A204.1 (cell line): ENCODE data around the gene CDK11B.
"Not testable (repeated sequence)": the region's sequence is repeated elsewhere in the genome, so short reads cannot be mapped to it uniquely, and the experiment has no call there.

ENCODE experiments used
- FAIRE-seq: peaks from 2 replicates; lab custom pipeline; 2012; peaks lifted over from hg19 to GRCh38; lab: Jason Lieb, UNC

CDK11B gene

GRCh38 chr1:1599030-1599934 lies 59.5 kb downstream of the CDK11B start:
- FAIRE-seq, result no peak

GRCh38 chr1:1598720-1599029 lies 60.1 kb downstream of the CDK11B start:
- no peak for FAIRE-seq

GRCh38 chr1:1598051-1598719 lies 60.6 kb downstream of the CDK11B start:
- FAIRE-seq, result no peak

- FAIRE-seq, result no peak
Observed at GRCh38 chr1:1597275-1597930, 61.4 kb downstream of the CDK11B start.

- no peak for FAIRE-seq
Observed at GRCh38 chr1:1596493-1597274, 62.1 kb downstream of the CDK11B start.

GRCh38 chr1:1595341-1595740 lies 63.5 kb downstream of the CDK11B start:
- FAIRE-seq, result not testable (repeated sequence)

- no peak for FAIRE-seq
Observed at GRCh38 chr1:1594602-1595260, 64.1 kb downstream of the CDK11B start.

GRCh38 chr1:1593834-1594601 lies 64.8 kb downstream of the CDK11B start:
- no peak for FAIRE-seq

- no peak for FAIRE-seq
Observed at GRCh38 chr1:1591452-1591851, 67.4 kb downstream of the CDK11B start.
